Upper lobe of left lung (tissue), 6 donors: ENCODE results near the gene AKAP6. TPM values are rescaled to one million over a fixed set of nuclear protein-coding genes. Genes with fewer than 3 reads are reported as not detected.

ENCODE experiments used
- ATAC-seq, 2 donors: fragments of 200-7000 bp; cut with Tn5 transposase; one replicate each; pipeline ENCODE4 v1.9.1; 2022; ENCODE audit warnings: mild to moderate bottlenecking in 2 of 2, moderate library complexity in 2 of 2; ENCODE audit not compliant: low FRiP score in 2 of 2
- DNase-seq, 2 donors: peaks; one replicate each; pipeline ENCODE4 v3.0.0-alpha.2; 2019 to 2020
- H3K27ac ChIP-seq, 4 donors: fragments of 200-600 bp; sonication (generic); one replicate each; pipeline ENCODE4 v1.5.1; 2016 to 2019
- H3K27me3 ChIP-seq, 4 donors: fragments of 200-600 bp; sonication (generic); one replicate each; pipeline ENCODE4 v1.5.1; 2017 to 2019
- H3K36me3 ChIP-seq, 4 donors: fragments of 200-600 bp; sonication (generic); one replicate each; pipeline ENCODE4 v1.5.1; 2016 to 2019
- H3K4me1 ChIP-seq, 4 donors: fragments of 200-600 bp; sonication (generic); one replicate each; pipeline ENCODE4 v1.5.1; 2018 to 2019
- H3K4me3 ChIP-seq, 4 donors: fragments of 200-600 bp; sonication (generic); one replicate each; pipeline ENCODE4 v1.5.1; 2017 to 2019; ENCODE audit warnings: mild to moderate bottlenecking in 2 of 4, moderate library complexity in 1 of 4
- H3K9me3 ChIP-seq, 4 donors: fragments of 200-600 bp; sonication (generic); one replicate each; pipeline ENCODE4 v1.5.1; 2018 to 2019
- CTCF ChIP-seq, 6 experiments: fragments of 450-650 bp in 4 of 6; fragments of 200-600 bp in 2 of 6; sonication (generic) in 2 of 6; IDR thresholded peaks; one replicate each; pipeline ENCODE4 v1.5.1; 2016 to 2019; ENCODE audit warnings: antibody characterized with exemption in 6 of 6
- EP300 ChIP-seq, 4 donors: sonication (generic); formaldehyde crosslinking; IDR thresholded peaks; one replicate each; pipeline ENCODE4 v1.5.1; 2017; ENCODE audit warnings: antibody characterized with exemption in 4 of 4, control low read depth in 2 of 4
- POLR2A ChIP-seq, 4 donors: fragments of 450-650 bp; IDR thresholded peaks; one replicate each; pipeline ENCODE4 v1.5.1; 2016 to 2017; ENCODE audit warnings: antibody characterized with exemption in 4 of 4, mild to moderate bottlenecking in 2 of 4
- POLR2AphosphoS5 ChIP-seq, 2 donors: sonication (generic); formaldehyde crosslinking; IDR thresholded peaks; one replicate each; pipeline ENCODE4 v1.5.1; 2017; ENCODE audit warnings: antibody characterized with exemption in 2 of 2
- WGBS, 2 donors: methylation state at CpG; one replicate each; pipeline ENCODE4 v1.1.5; 2017 to 2018; 5-methylcytosine and 5-hydroxymethylcytosine counted together
- total RNA-seq, 6 donors: library from RNA; depleted of rRNA in 4 of 6; stranded (reverse); fragments of >200 nt in 4 of 6; gene quantifications; one replicate each; pipeline versions ENCODE4 v1.1.0 to v1.2.1, GENCODE V29; 2016 to 2021
- donor health status: DM: no; HTN: no; CAD: no; lungs with moderate emphysema.
- donor health status: DM: no; HTN: yes; CAD: no; lungs with severe emphysema.

The AKAP6 gene
- total RNA-seq, 6 donors from 2014 or later = 6.2 to 27.7 (median 10.7) TPM

GRCh38 chr14:32737621-32738020, 408.5 kb downstream of the AKAP6 start:
- no peaks in the 10 kb centered on the region for H3K4me1 ChIP-seq
- no peaks in the 10 kb centered on the region for H3K27me3 ChIP-seq
- DNase-seq = no peak
- TF ChIP-seq CTCF (IDR thresholded peaks at IDR 0.05) (no peak), EP300 (IDR thresholded peaks at IDR 0.05) (no peak), POLR2A (IDR thresholded peaks at IDR 0.05) (no peak), POLR2AphosphoS5 (IDR thresholded peaks at IDR 0.05) (no peak)
- no peak overlapping the region for H3K27ac ChIP-seq
- no peak overlapping the region for H3K4me3 ChIP-seq
- no peaks in the 10 kb centered on the region for H3K9me3 ChIP-seq
- ATAC-seq = no peak
- 81 to 89% methylated on average over 3 of the region's 3 CpGs for WGBS, 2 donors
- H3K36me3 ChIP-seq = no peaks in the 10 kb centered on the region

- WGBS, 2 donors = 87 to 89% methylated on average over 5 of the region's 5 CpGs
- Histone ChIP-seq H3K4me1 (no peaks in the 10 kb centered on the region), H3K9me3 (no peaks in the 10 kb centered on the region), H3K36me3 (no peaks in the 10 kb centered on the region), H3K4me3 (no peak overlapping the region), H3K27me3 (no peaks in the 10 kb centered on the region), H3K27ac (no peak overlapping the region)
- DNase-seq (no peak), ATAC-seq (no peak)
- TF ChIP-seq EP300 (IDR thresholded peaks at IDR 0.05) (no peak), POLR2AphosphoS5 (IDR thresholded peaks at IDR 0.05) (no peak), POLR2A (IDR thresholded peaks at IDR 0.05) (no peak)
These were observed 409.2 kb downstream of the AKAP6 start for GRCh38 chr14:32738206-32738871.

DNA sequence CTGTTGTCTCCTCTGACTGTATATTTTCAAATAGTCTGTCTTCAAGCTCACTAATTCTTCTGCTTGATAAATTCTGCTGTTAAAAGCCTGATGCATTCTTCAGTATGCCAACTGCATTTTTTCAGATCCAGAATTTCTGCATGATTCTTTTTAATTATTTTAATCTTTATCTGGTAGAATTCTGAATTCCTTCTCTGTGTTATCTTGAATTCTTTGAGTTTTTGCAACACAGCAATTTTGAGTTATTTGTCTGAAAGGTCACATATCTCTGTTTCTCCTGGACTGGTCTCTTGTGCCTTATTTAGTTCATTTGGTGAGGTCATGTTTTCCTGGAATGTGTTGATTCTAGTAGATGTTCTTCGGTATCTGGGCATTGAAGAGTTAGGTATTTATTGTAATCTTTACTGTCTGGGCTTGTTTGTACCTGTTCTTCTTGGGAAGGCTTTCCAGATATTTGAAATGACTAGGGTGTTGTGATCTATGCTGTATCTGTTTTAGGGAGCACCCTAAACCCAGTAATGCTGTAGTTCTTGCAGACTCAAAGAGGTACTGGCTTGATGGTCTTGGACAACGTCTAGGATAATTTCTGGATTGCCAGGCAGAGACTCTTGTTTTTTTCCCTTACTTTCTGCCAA, 415.8 kb downstream of the AKAP6 start:
- Histone ChIP-seq H3K9me3 (no peaks in the 10 kb centered on the region), H3K27ac (no peak overlapping the region), H3K36me3 (no peaks in the 10 kb centered on the region), H3K4me1 (no peaks in the 10 kb centered on the region), H3K4me3 (no peak overlapping the region), H3K27me3 (no peaks in the 10 kb centered on the region)
- TF ChIP-seq POLR2AphosphoS5 (IDR thresholded peaks at IDR 0.05) (no peak), POLR2A (IDR thresholded peaks at IDR 0.05) (no peak), CTCF (IDR thresholded peaks at IDR 0.05) (no peak), EP300 (IDR thresholded peaks at IDR 0.05) (no peak)
- 79 to 85% methylated on average over 2 of the region's 2 CpGs for WGBS, 2 donors
- DNase-seq (no peak), ATAC-seq (no peak)

DNA sequence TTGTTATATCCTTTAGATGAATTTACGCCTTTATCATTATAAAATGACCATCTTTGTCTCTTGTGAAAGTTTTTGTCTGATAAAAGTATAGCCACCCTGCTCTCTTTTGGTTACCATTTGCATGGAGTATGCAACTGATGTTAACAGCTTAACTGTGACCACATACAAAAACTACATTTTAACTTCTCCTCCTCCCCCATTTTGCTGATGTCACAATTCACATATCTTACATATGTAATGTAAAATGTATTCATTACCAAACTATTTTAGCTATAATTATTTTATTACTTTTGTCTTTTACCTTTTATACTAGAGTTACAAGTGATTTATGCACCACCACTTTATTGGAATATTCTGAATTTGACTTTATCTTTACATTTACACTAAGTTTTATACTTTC, 425.1 kb downstream of the AKAP6 start:
- 85% methylated on average over 1 of the region's 1 CpG for WGBS, 2 donors
- DNase-seq = no peak
- Histone ChIP-seq H3K27ac (no peak overlapping the region), H3K27me3 (no peaks in the 10 kb centered on the region), H3K36me3 (no peaks in the 10 kb centered on the region), H3K4me3 (no peak overlapping the region), H3K9me3 (peaks cover 0 to 4% (median 0%) of the 10 kb centered on the region in 4 donors), H3K4me1 (no peaks in the 10 kb centered on the region)
- TF ChIP-seq EP300 (IDR thresholded peaks at IDR 0.05) = no peak
- no peak for TF ChIP-seq POLR2AphosphoS5 (IDR thresholded peaks at IDR 0.05)
- no peak for TF ChIP-seq CTCF (IDR thresholded peaks at IDR 0.05)
- no peak for TF ChIP-seq POLR2A (IDR thresholded peaks at IDR 0.05)
- ATAC-seq = no peak

DNA sequence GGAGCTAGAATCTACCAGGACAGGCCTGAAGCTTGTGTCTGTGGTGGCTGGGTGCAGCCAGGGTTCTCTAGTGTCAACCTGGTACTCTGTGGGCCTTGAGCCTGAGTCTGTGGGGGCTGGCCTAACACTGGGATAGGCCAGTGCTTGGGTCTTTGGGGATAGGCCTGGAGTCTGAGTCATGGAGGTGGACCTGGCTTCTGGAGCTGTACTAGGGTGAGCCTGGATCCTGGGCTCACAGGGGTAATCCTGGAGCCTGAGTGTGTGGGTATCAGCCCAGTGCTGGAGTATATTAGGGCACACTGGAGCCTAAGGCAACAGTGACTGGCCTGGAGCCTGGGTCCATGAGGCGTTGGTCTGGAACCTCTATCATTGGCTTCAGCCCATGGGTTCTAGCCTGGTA, 427.1 kb downstream of the AKAP6 start:
- no peak for DNase-seq
- Histone ChIP-seq H3K27ac (no peak overlapping the region), H3K36me3 (no peaks in the 10 kb centered on the region), H3K4me3 (no peak overlapping the region), H3K27me3 (no peaks in the 10 kb centered on the region), H3K9me3 (peaks cover 0 to 4% (median 0%) of the 10 kb centered on the region in 4 donors), H3K4me1 (no peaks in the 10 kb centered on the region)
- no peak for ATAC-seq
- no peak for TF ChIP-seq POLR2A (IDR thresholded peaks at IDR 0.05)
- no peak for TF ChIP-seq EP300 (IDR thresholded peaks at IDR 0.05)
- no peak for TF ChIP-seq CTCF (IDR thresholded peaks at IDR 0.05)
- no peak for TF ChIP-seq POLR2AphosphoS5 (IDR thresholded peaks at IDR 0.05)
- WGBS, 2 donors = 90 to 100% methylated on average over 1 of the region's 1 CpG
